SK-N-SH treated with all-trans-retinoic acid at 6 μM for 48 hours (cell line): ENCODE data around the gene WWC2.
"Not testable (repeated sequence)": the region's sequence is repeated elsewhere in the genome, so short reads cannot be mapped to it uniquely, and the experiment has no call there.

ENCODE experiments used
- ATAC-seq: fragments of 200-7000 bp; cut with Tn5 transposase; 3 replicates; pipeline ENCODE4 v1.9.1; 2020; ENCODE audit warnings: mild to moderate bottlenecking, moderate library complexity
- ARNTL ChIP-seq: fragments of 450-650 bp; formaldehyde crosslinking; IDR thresholded peaks from 2 replicates; pipeline ENCODE4 v1.5.0; 2020; ENCODE audit warnings: low read depth, mild to moderate bottlenecking, moderate library complexity, borderline replicate concordance
- BACH2 ChIP-seq: fragments of 250-450 bp; sonication (Bioruptor Pico); IDR thresholded peaks from 2 replicates; pipeline ENCODE4 v1.9.0; 2021; ENCODE audit warnings: mild to moderate bottlenecking, borderline replicate concordance
- CREB5 ChIP-seq: fragments of 250-450 bp; sonication (Bioruptor Pico); IDR thresholded peaks from 2 replicates; pipeline ENCODE4 v1.5.1; 2020; ENCODE audit warnings: low read depth, mild to moderate bottlenecking, moderate library complexity
- CSDC2 ChIP-seq: fragments of 250-450 bp; sonication (Bioruptor Pico); IDR thresholded peaks from 2 replicates; pipeline ENCODE4 v1.5.0; 2020; ENCODE audit warnings: mild to moderate bottlenecking, moderate library complexity
- GLIS3 ChIP-seq: fragments of 250-450 bp; sonication (Bioruptor Pico); IDR thresholded peaks from 2 replicates; pipeline ENCODE4 v1.5.0; 2020; ENCODE audit warnings: mild to moderate bottlenecking, moderate library complexity
- OSR1 ChIP-seq: fragments of 250-450 bp; sonication (Bioruptor Pico); IDR thresholded peaks from 2 replicates; pipeline ENCODE4 v1.8.0; 2022; ENCODE audit warnings: moderate library complexity, mild to moderate bottlenecking, inconsistent platforms
- PATZ1 ChIP-seq: fragments of 250-450 bp; sonication (Bioruptor Pico); IDR thresholded peaks from 2 replicates; pipeline ENCODE4 v1.8.0; 2020; ENCODE audit warnings: mild to moderate bottlenecking, moderate library complexity, borderline replicate concordance
- POU6F1 ChIP-seq: fragments of 250-450 bp; sonication (Bioruptor Pico); IDR thresholded peaks from 2 replicates; pipeline ENCODE4 v1.8.0; 2021; ENCODE audit warnings: low read depth, mild to moderate bottlenecking, moderate library complexity, borderline replicate concordance
- PPARA ChIP-seq: fragments of 250-450 bp; sonication (Bioruptor Pico); IDR thresholded peaks from 2 replicates; pipeline ENCODE4 v1.5.0; 2020; ENCODE audit warnings: mild to moderate bottlenecking, borderline replicate concordance
- RARB ChIP-seq: fragments of 250-450 bp; sonication (Bioruptor Pico); IDR thresholded peaks from 2 replicates; pipeline ENCODE4 v1.8.0; 2021; ENCODE audit warnings: mild to moderate bottlenecking, moderate library complexity
- SNAI2 ChIP-seq: fragments of 250-450 bp; sonication (Bioruptor Pico); IDR thresholded peaks from 2 replicates; pipeline ENCODE4 v1.5.0; 2020; ENCODE audit warnings: mild to moderate bottlenecking, moderate library complexity
- TCF4 ChIP-seq: fragments of 250-450 bp; sonication (Bioruptor Pico); IDR thresholded peaks from 2 replicates; pipeline ENCODE4 v1.8.0; 2021; ENCODE audit warnings: mild to moderate bottlenecking, moderate library complexity, borderline replicate concordance
- TOX ChIP-seq: fragments of 250-450 bp; sonication (Bioruptor Pico); IDR thresholded peaks from 2 replicates; pipeline ENCODE4 v1.8.0; 2021; ENCODE audit warnings: mild to moderate bottlenecking, moderate library complexity, borderline replicate concordance
- TSHZ2 ChIP-seq: fragments of 250-450 bp; sonication (Bioruptor Pico); IDR thresholded peaks from 2 replicates; pipeline ENCODE4 v1.5.0; 2020; ENCODE audit warnings: mild to moderate bottlenecking, moderate library complexity
- ZC3H10 ChIP-seq: fragments of 250-450 bp; sonication (Bioruptor Pico); IDR thresholded peaks from 2 replicates; pipeline ENCODE4 v1.5.1; 2021; ENCODE audit warnings: mild to moderate bottlenecking, moderate library complexity
- ZFP3 ChIP-seq: fragments of 250-450 bp; sonication (Bioruptor Pico); IDR thresholded peaks from 2 replicates; pipeline ENCODE4 v1.5.0; 2020; ENCODE audit warnings: mild to moderate bottlenecking, moderate library complexity
- ZNF565 ChIP-seq: fragments of 450-650 bp; formaldehyde crosslinking; conservative IDR thresholded peaks from 2 replicates; pipeline ENCODE4 v1.5.0; 2020; ENCODE audit warnings: low read depth, mild to moderate bottlenecking, moderate library complexity
- ZNF70 ChIP-seq: fragments of 450-650 bp; formaldehyde crosslinking; IDR thresholded peaks from 2 replicates; pipeline ENCODE4 v1.5.0; 2020; ENCODE audit warnings: mild to moderate bottlenecking, moderate library complexity
- ZNF8 ChIP-seq: fragments of 450-650 bp; formaldehyde crosslinking; IDR thresholded peaks from 2 replicates; pipeline ENCODE4 v1.5.0; 2020; ENCODE audit warnings: mild to moderate bottlenecking, moderate library complexity

Gene WWC2

GRCh38 chr4:183147983-183148382 is 48.9 kb downstream of the WWC2 start (continued):
- TF ChIP-seq PATZ1 (CRISPR knock-in tag) (no peak), ZNF565 (no peak)

- no peak for TF ChIP-seq PATZ1 (CRISPR knock-in tag)
- TF ChIP-seq CREB5 (CRISPR knock-in tag) = no peak
- no peak for TF ChIP-seq TCF4 (CRISPR knock-in tag)
- no peak for TF ChIP-seq GLIS3 (CRISPR knock-in tag)
- TF ChIP-seq BACH2 (CRISPR knock-in tag) = no peak
- no peak for TF ChIP-seq PPARA (CRISPR knock-in tag)
- TF ChIP-seq, all 23 proteins: peak for 0
- no peak for ATAC-seq
Observed at GRCh38 chr4:183149616-183150539, 50.8 kb downstream of the WWC2 start.

GRCh38 chr4:183150664-183151063 is 51.6 kb downstream of the WWC2 start:
- ATAC-seq = not testable (repeated sequence)

- not testable (repeated sequence) for ATAC-seq
Observed at GRCh38 chr4:183152232-183152631, 53.2 kb downstream of the WWC2 start.

- ATAC-seq = no peak
- TF ChIP-seq ZC3H10 (CRISPR knock-in tag) (no peak), PATZ1 (CRISPR knock-in tag) (no peak), TCF4 (CRISPR knock-in tag) (no peak), TOX (CRISPR knock-in tag) (no peak), SNAI2 (CRISPR knock-in tag) (no peak), OSR1 (CRISPR knock-in tag) (no peak), RARB (CRISPR knock-in tag) (no peak), ZNF70 (no peak), ARNTL (no peak), TSHZ2 (CRISPR knock-in tag) (no peak), PPARA (CRISPR knock-in tag) (no peak), ZNF8 (no peak), CSDC2 (CRISPR knock-in tag) (no peak), POU6F1 (CRISPR knock-in tag) (no peak), GLIS3 (CRISPR knock-in tag) (no peak), ZFP3 (no peak)
Observed at GRCh38 chr4:183153190-183153916, 54.3 kb downstream of the WWC2 start.
